GM12878 (cell line): ENCODE results near the gene ADK.

ENCODE experiments used
- ATF7 ChIP-seq: fragments of 450-650 bp; IDR thresholded peaks from 2 replicates; pipeline ENCODE4 v1.6.1; 2016; ENCODE audit warnings: low read depth, mild to moderate bottlenecking
- BRCA1 ChIP-seq: IDR thresholded peaks from 2 replicates; pipeline ENCODE4 v1.6.1; 2011; ENCODE audit warnings: low read depth, low read length, improper control_type of control experiment
- CTCF ChIP-seq, 3 experiments: IDR thresholded peaks in 2 of 3; conservative IDR thresholded peaks in 1 of 3; 2 replicates each; pipeline ENCODE4 v1.5.1; 2011; ENCODE audit warnings: low read depth in 3 of 3, low read length in 3 of 3, mild to moderate bottlenecking in 3 of 3, control low read depth in 2 of 3, moderate library complexity in 2 of 3, inconsistent platforms in 1 of 3, mixed read lengths in 1 of 3; ENCODE audit not compliant: control insufficient read depth in 2 of 3, insufficient read depth in 1 of 3; ENCODE audit errors: extremely low read depth in 1 of 3
- GABPA ChIP-seq: IDR thresholded peaks from 2 replicates; pipeline ENCODE4 v1.6.1; 2014; ENCODE audit warnings: antibody characterized with exemption, low read depth, mild to moderate bottlenecking, inconsistent platforms
- NFYB ChIP-seq: IDR thresholded peaks from 2 replicates; pipeline ENCODE4 v1.6.1; 2011; ENCODE audit warnings: low read depth, mild to moderate bottlenecking, low read length, improper control_type of control experiment, moderate library complexity; ENCODE audit not compliant: insufficient read depth
- NR2C2 ChIP-seq: IDR thresholded peaks from 2 replicates; pipeline ENCODE4 v1.6.1; 2011; ENCODE audit warnings: borderline replicate concordance, low read depth; ENCODE audit not compliant: control insufficient read depth, insufficient read length
- POLR2AphosphoS5 ChIP-seq: IDR thresholded peaks from 2 replicates; pipeline ENCODE4 v1.6.1; 2011; ENCODE audit warnings: mild to moderate bottlenecking, low read length, inconsistent platforms
- SP1 ChIP-seq: IDR thresholded peaks from one replicate; pipeline ENCODE4 v1.6.1; 2011; ENCODE audit warnings: low read depth, low read length
- TF ChIP-seq, protein P1 (sequence below): fragments of 450-650 bp; IDR thresholded peaks from 2 replicates; pipeline ENCODE4 v1.6.1; 2018; ENCODE audit warnings: mild to moderate bottlenecking, low read depth, moderate library complexity; ENCODE audit not compliant: partially characterized antibody
- TF ChIP-seq, protein P2 (sequence below): IDR thresholded peaks from 2 replicates; pipeline ENCODE4 v1.6.1; 2011; ENCODE audit warnings: borderline replicate concordance, low read depth, mild to moderate bottlenecking, moderate library complexity, mixed read lengths, low read length; ENCODE audit not compliant: insufficient read depth; ENCODE audit errors: extremely low read length

DNA sequence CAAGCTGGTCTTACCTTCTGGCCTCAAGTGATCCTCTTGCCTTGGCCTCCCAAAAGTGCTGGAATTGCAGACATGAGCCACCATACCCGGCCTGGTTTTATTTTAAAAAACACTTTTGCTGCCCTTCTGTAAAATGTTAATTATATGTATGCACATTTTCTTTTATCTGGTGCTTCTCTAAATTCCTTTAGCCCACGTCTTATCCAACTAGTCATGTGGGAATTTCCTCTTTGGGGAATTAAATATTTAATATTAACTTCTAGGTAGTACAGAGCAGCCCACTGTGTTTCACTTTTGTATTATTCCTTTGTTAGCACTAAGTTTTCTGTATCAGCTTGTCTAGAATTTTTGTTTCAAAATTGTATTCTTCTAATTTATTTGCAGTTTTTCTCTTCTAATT lies 493.7 kb downstream of the ADK start:
- no peak for TF ChIP-seq POLR2AphosphoS5
- TF ChIP-seq CTCF (IDR thresholded peaks at IDR 0.05 in 2 of 3, conservative IDR thresholded peaks at IDR 0.05 in 1 of 3; ENCODE audit: control insufficient read depth in 2 of 3, extremely low read depth in 1 of 3, insufficient read depth in 1 of 3, low read depth in 3 of 3, low read length in 3 of 3) = no peak
- no peak for TF ChIP-seq GABPA
- TF ChIP-seq BRCA1 = no peak
- TF ChIP-seq SP1 = no peak
- TF ChIP-seq NFYB = no peak
- TF ChIP-seq, protein P1, sequence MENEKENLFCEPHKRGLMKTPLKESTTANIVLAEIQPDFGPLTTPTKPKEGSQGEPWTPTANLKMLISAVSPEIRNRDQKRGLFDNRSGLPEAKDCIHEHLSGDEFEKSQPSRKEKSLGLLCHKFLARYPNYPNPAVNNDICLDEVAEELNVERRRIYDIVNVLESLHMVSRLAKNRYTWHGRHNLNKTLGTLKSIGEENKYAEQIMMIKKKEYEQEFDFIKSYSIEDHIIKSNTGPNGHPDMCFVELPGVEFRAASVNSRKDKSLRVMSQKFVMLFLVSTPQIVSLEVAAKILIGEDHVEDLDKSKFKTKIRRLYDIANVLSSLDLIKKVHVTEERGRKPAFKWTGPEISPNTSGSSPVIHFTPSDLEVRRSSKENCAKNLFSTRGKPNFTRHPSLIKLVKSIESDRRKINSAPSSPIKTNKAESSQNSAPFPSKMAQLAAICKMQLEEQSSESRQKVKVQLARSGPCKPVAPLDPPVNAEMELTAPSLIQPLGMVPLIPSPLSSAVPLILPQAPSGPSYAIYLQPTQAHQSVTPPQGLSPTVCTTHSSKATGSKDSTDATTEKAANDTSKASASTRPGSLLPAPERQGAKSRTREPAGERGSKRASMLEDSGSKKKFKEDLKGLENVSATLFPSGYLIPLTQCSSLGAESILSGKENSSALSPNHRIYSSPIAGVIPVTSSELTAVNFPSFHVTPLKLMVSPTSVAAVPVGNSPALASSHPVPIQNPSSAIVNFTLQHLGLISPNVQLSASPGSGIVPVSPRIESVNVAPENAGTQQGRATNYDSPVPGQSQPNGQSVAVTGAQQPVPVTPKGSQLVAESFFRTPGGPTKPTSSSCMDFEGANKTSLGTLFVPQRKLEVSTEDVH = no peak
- TF ChIP-seq, protein P2, sequence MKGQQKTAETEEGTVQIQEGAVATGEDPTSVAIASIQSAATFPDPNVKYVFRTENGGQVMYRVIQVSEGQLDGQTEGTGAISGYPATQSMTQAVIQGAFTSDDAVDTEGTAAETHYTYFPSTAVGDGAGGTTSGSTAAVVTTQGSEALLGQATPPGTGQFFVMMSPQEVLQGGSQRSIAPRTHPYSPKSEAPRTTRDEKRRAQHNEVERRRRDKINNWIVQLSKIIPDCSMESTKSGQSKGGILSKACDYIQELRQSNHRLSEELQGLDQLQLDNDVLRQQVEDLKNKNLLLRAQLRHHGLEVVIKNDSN = no peak
- no peak for TF ChIP-seq NR2C2
- TF ChIP-seq ATF7 = no peak
